HG02642 (cell line): ENCODE data around the gene S1PR5.

Source experiments
- ATAC-seq: cut with Tn5 transposase; IDR thresholded peaks from one replicate; pipeline ENCODE4 v1.9.1; 2021; ENCODE audit warnings: mild to moderate bottlenecking; ENCODE audit not compliant: unreplicated experiment, poor library complexity

Gene S1PR5

DNA sequence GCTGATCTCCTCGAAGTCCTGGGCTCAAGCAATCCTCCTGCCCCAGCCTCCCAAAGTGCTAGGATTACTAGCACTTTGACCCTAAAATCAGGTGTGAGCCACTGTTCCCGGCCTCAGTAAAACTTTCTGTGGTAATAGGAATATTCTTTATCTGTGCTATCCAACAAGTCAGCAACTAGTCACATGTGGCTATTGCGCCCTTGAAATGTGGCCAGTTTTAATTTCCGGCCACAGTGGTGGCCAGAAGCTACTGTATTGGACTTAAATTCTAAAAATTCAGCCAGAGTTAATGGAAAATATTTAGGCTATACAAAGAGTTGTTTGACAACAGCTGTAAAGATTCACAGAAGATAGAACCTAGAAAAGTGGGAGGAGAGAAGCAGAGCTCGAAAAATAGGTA lies 44.1 kb downstream of the S1PR5 start:
- ATAC-seq: no peak

DNA sequence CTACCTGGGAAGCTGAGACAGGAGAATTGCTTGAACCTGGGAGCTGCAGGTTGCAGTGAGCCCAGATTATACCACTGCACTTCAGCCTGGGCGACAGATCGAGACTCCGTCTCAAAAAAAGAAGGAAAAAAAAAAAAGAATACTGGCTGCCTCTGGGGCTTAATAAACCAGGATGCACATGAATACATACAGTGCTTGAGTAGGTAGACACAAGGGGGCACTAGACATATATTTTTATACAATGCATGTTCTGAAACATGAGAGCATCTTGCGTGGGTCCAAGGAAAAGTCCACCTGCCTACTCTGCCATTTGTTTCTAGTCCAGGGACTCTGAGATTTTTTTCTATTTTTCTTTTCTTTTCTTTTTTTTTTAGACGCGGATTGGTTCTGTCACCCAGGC lies 45.3 kb downstream of the S1PR5 start:
- no peak for ATAC-seq

DNA sequence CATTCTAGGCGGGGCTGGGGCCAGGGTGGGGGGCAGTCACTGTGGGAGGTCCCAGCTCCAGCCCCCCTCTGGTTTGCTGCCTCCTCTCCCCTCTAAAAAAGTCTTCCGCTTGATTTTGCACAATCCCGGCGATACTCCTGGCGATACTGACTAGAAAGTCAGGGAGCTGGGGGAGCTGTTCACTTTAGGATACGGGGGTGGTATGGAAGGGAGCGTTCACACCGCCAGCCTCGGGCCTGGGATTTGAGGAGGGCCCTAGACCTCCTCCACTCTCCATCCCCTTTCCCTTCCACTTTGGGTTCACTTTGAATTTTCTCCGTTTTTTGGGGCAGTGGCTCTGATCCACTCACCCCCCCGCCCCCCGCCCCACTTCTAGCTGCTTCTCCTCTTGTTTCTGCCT lies 49.1 kb downstream of the S1PR5 start:
- ATAC-seq: no peak

DNA sequence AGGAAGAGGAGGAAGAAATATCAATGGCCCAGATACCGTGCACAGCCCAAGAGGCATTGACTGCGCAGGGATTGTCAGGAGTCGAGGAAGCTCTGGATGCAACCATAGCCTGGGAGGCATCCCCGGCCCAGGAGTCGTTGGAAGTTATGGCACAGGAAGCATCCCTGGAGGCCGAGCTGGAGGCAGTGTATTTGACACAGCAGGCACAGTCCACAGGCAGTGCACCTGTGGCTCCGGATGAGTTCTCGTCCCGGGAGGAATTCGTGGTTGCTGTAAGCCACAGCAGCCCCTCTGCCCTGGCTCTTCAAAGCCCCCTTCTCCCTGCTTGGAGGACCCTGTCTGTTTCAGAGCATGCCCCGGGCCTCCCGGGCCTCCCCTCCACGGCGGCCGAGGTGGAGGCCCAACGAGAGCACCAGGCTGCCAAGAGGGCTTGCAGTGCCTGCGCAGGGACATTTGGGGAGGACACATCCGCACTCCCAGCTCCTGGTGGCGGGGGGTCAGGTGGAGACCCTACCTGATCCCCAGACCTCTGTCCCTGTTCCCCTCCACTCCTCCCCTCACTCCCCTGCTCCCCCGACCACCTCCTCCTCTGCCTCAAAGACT lies 50.0 kb downstream of the S1PR5 start:
- ATAC-seq: no peak

DNA sequence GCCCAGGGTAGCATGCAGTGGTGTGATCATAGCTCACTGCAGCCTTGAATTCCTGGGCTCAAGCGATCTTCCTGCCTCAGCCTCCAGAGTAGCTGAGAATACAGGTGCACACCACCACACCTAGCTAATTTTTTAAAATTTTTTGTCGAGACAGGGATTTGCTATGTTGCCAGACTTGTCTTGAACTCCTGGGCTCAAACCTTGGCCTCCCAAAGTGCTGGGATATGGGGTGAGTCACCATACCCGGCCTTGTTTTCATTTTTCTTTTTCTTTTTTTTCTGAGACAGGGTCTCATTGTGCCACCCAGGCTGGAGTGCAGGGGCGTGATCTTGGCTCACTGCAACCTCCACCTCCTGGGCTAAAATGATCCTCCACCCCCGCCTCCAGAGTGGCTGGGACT lies 52.8 kb downstream of the S1PR5 start:
- ATAC-seq: no peak
